Heart left ventricle (tissue), 13 donors: ENCODE measurements around the gene LRP1B.

Source experiments
- CTCF ChIP-seq, 12 donors: fragments of 200-600 bp; sonication (generic) in 4 of 12; IDR thresholded peaks; one replicate each; pipeline versions ENCODE4 v1.5.0 to v1.8.0; 2018 to 2022; ENCODE audit warnings: antibody characterized with exemption in 12 of 12, mild to moderate bottlenecking in 5 of 12
- POLR2A ChIP-seq, 2 donors: fragments of 450-650 bp; IDR thresholded peaks; one replicate each; pipeline ENCODE4 v1.6.1; 2017; ENCODE audit warnings: antibody characterized with exemption in 2 of 2, mild to moderate bottlenecking in 2 of 2, moderate library complexity in 2 of 2
- donor health status: ischemic (EF 13 %, LVEDD 7.1; RV severe dilation, severe dysfunction).
- donor health status: DM: no; HTN: yes; CAD: no.
- donor health status: DM: no; HTN: no; CAD: no.
- donor health status: ischemic (EF 25% LVEDD 6.9; RV normal size, moderate dysfunction).
- donor health status: ischemic (EF 25% LVEDD 5.7; RV mildly dilated, moderate dysfunction).
- donor health status: ischemic (EF 35%, LVEDD 5.7; RV mildly dilated, moderate dysfunction).
- donor health status: nonischemic (EF 11% LVEDD 7.7; RV severe dilation, severe dysfunction).
- donor health status: DM: yes; HTN: yes; CAD: no.
- donor health status: PGD.
- donor health status: ischemic (EF 29% LVEDD 5.4; RV normal size, mild dysfunction).
- donor health status: nonischemic (EF 23%, LVEDD 6.1; RV moderate dilation, normal function).

- TF ChIP-seq CTCF (IDR thresholded peaks at IDR 0.05) (no peak), POLR2A (IDR thresholded peaks at IDR 0.05) (no peak)
Observed at GRCh38 chr2:141736466-141736865, 394.4 kb downstream of the LRP1B start.
